ENCODE results near the gene PROS1. TPM values are rescaled to one million over a fixed set of nuclear protein-coding genes. Genes with fewer than 3 reads are reported as not detected.
"Not testable (repeated sequence)": the region's sequence is repeated elsewhere in the genome, so short reads cannot be mapped to it uniquely, and the experiment has no call there.

The PROS1 gene
- polyA plus RNA-seq, 6 donors from 2014 or later, result 0.31 to 0.68 (median 0.43) TPM; not detected in 2

- Mint-ChIP-seq H3K27ac (no peak overlapping the region), H3K27me3 (no peaks in the 10 kb centered on the region), H3K4me1 (no peaks in the 10 kb centered on the region), H3K4me3 (no peak overlapping the region), H3K36me3 (no peaks in the 10 kb centered on the region), H3K9me3 (peaks cover 0 to 10% (median 5%) of the 10 kb centered on the region in 7 donors)
- ATAC-seq (ENCODE audit: low read depth in 2 of 2) (no peak), DNase-seq (no peak)
Observed at GRCh38 chr3:93906245-93906644, 67.5 kb downstream of the PROS1 start.

GRCh38 chr3:93904568-93904967 lies 69.1 kb downstream of the PROS1 start:
- Mint-ChIP-seq H3K9me3 (peaks cover 0 to 10% (median 5%) of the 10 kb centered on the region in 7 donors), H3K27ac (no peak overlapping the region), H3K27me3 (no peaks in the 10 kb centered on the region), H3K4me3 (no peak overlapping the region), H3K36me3 (no peaks in the 10 kb centered on the region), H3K4me1 (no peaks in the 10 kb centered on the region)
- DNase-seq, result no peak
- no peak for ATAC-seq (ENCODE audit: low read depth in 2 of 2)

GRCh38 chr3:93878250-93879017 lies 95.3 kb downstream of the PROS1 start:
- not testable (repeated sequence) for H3K27me3 Mint-ChIP-seq; ATAC-seq (ENCODE audit: low read depth in 2 of 2); H3K4me3 Mint-ChIP-seq; H3K4me1 Mint-ChIP-seq; DNase-seq; H3K36me3 Mint-ChIP-seq; H3K9me3 Mint-ChIP-seq; H3K27ac Mint-ChIP-seq

- H3K27me3 Mint-ChIP-seq, result not testable (repeated sequence)
Observed at GRCh38 chr3:93877427-93877826, 96.3 kb downstream of the PROS1 start.

DNA sequence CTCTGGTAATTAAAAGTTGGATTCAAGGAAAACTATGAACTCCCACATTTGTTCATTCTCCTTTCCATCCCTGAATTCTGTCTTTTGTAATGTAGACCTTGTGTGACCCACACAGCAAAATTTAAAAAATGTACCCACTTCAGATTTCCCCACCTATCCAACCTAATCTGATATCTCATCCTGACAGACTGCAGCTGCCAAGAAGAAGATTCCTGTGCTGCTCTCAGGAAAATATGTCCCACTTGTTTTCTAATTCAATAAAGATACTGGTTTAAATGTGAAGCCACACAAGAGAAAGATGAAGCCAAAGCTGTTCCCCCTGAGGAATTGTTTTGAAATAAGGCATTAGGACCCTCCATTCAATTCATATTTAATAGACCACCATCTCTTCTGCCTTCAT lies 100.3 kb downstream of the PROS1 start:
- not testable (repeated sequence) for ATAC-seq (ENCODE audit: low read depth in 2 of 2); H3K27ac Mint-ChIP-seq; DNase-seq; H3K4me3 Mint-ChIP-seq; H3K27me3 Mint-ChIP-seq; H3K9me3 Mint-ChIP-seq; H3K36me3 Mint-ChIP-seq; H3K4me1 Mint-ChIP-seq

More at GRCh38 chr3:93877427-93877826, 96.3 kb downstream of the PROS1 start:
- not testable (repeated sequence) for H3K9me3 Mint-ChIP-seq; H3K36me3 Mint-ChIP-seq; H3K4me3 Mint-ChIP-seq; DNase-seq; ATAC-seq (ENCODE audit: low read depth in 2 of 2); H3K27ac Mint-ChIP-seq; H3K4me1 Mint-ChIP-seq

DNA sequence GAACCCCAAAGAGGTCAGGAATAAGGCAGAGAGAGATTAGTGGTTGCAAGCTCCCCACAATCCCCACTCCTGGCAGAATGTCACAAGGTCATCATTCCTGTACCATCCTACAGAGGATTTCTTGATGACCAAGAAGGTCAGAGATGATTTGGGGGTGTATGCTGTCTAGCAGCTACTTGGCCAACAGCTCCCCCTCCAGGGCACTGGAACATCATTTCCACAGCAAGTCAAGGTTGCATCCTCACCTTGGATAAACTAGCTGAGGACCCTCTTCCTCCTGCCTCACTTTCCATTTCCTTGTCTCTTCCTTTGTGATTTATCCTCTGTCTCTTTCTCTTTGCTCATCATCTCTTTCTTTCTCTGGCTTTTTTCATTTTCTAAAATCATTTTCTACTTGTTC lies 106.3 kb downstream of the PROS1 start:
- no peaks in the 10 kb centered on the region for H3K36me3 Mint-ChIP-seq
- peaks cover 0 to 9% (median 2%) of the 10 kb centered on the region in 7 donors for H3K9me3 Mint-ChIP-seq
- no peak overlapping the region for H3K27ac Mint-ChIP-seq
- DNase-seq (no peak), ATAC-seq (ENCODE audit: low read depth in 2 of 2) (no peak)
- no peaks in the 10 kb centered on the region for H3K4me1 Mint-ChIP-seq
- no peak overlapping the region for H3K4me3 Mint-ChIP-seq
- H3K27me3 Mint-ChIP-seq, result no peaks in the 10 kb centered on the region

GRCh38 chr3:93861017-93861416 lies 112.7 kb downstream of the PROS1 start:
- Mint-ChIP-seq H3K27me3 (no peaks in the 10 kb centered on the region), H3K4me3 (no peak overlapping the region), H3K9me3 (peaks cover 0 to 10% (median 6%) of the 10 kb centered on the region in 7 donors), H3K4me1 (no peaks in the 10 kb centered on the region), H3K27ac (no peak overlapping the region), H3K36me3 (no peaks in the 10 kb centered on the region)
- no peak for DNase-seq
- ATAC-seq (ENCODE audit: low read depth in 2 of 2), result no peak

- DNase-seq, result no peak
- H3K36me3 Mint-ChIP-seq, result no peaks in the 10 kb centered on the region
- no peak overlapping the region for H3K27ac Mint-ChIP-seq
- no peak overlapping the region for H3K4me3 Mint-ChIP-seq
- peaks cover 0 to 15% (median 7%) of the 10 kb centered on the region in 7 donors for H3K9me3 Mint-ChIP-seq
- H3K4me1 Mint-ChIP-seq, result no peaks in the 10 kb centered on the region
- ATAC-seq (ENCODE audit: low read depth in 2 of 2), result no peak
- H3K27me3 Mint-ChIP-seq, result no peaks in the 10 kb centered on the region
Observed at GRCh38 chr3:93855401-93855800, 118.3 kb downstream of the PROS1 start.

DNA sequence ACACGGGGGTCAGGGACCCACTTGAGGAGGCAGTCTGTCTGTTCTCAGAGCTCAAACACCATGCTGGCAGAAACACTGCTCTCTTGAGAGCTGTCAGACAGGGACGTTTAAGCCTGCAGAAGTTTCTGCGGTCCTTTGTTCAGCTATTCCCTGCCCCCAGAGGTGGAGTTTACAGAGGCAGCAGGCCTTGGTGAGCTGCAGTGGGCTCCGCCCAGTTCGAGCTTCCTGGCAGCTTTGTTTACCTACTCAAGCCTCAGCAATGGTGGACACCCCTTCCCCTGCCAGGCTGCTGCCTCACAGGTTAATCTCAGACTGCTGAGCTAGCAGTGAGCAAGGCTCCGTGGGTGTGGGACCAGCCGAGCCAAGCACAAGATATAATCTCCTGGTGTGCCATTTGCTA lies 121.5 kb downstream of the PROS1 start:
- not testable (repeated sequence) for ATAC-seq (ENCODE audit: low read depth in 2 of 2)

GRCh38 chr3:93843981-93844380 lies 129.7 kb downstream of the PROS1 start:
- no peak overlapping the region for H3K4me3 Mint-ChIP-seq
- ATAC-seq (ENCODE audit: low read depth in 2 of 2), result no peak

More for the DNA sequence above, 121.5 kb downstream of the PROS1 start:
- H3K9me3 Mint-ChIP-seq, result peaks cover 4 to 14% (median 10%) of the 10 kb centered on the region in 7 donors
- not testable (repeated sequence) for DNase-seq, H3K4me3 Mint-ChIP-seq, H3K4me1 Mint-ChIP-seq, H3K27ac Mint-ChIP-seq, H3K36me3 Mint-ChIP-seq, H3K27me3 Mint-ChIP-seq

DNA sequence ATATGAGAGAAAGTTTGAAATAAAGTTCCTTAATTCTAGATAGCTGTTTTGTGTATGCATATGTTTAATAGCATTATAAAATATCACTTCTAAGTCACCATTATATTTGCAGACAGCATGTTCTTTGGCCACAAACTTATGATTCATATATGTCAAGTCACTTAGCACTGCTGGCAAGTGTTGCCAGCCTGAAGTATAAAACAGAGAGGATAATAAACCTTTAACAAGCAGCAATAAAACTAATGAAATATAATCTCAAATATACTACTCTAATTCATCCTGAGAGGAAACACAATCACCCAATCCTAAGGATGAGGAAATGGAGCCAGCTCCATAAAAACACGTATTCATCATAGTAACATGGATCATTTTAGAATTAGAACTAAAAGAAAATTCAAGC lies 134.5 kb downstream of the PROS1 start:
- H3K27ac Mint-ChIP-seq; H3K4me1 Mint-ChIP-seq; DNase-seq; H3K4me3 Mint-ChIP-seq; H3K27me3 Mint-ChIP-seq; ATAC-seq (ENCODE audit: low read depth in 2 of 2); H3K9me3 Mint-ChIP-seq; H3K36me3 Mint-ChIP-seq: not testable (repeated sequence)

More at GRCh38 chr3:93843981-93844380, 129.7 kb downstream of the PROS1 start:
- peaks cover 0 to 7% (median 4%) of the 10 kb centered on the region in 7 donors for H3K9me3 Mint-ChIP-seq
- H3K27me3 Mint-ChIP-seq, result no peaks in the 10 kb centered on the region
- peaks cover 0 to 3% (median 0%) of the 10 kb centered on the region in 3 donors for H3K4me1 Mint-ChIP-seq
- no peaks in the 10 kb centered on the region for H3K36me3 Mint-ChIP-seq
- DNase-seq, result no peak
- no peak overlapping the region for H3K27ac Mint-ChIP-seq

Other genes with a start within 250 kb of the PROS1 start
- 10 to 100 TPM in 2 of 6 donors, 1 to 10 TPM in 4; 4.4 to 13.8 (median 7.4) TPM for gene ARL13B, start 6.3 kb upstream of the PROS1 start, polyA plus RNA-seq (ENCODE audit: low read depth in 6 of 6)
- not detected for gene STX19, start 54.7 kb upstream of the PROS1 start, polyA plus RNA-seq (ENCODE audit: low read depth in 6 of 6)
- 1 to 10 TPM; 1.8 to 4.6 (median 3.1) TPM for gene DHFR2, start 89.0 kb upstream of the PROS1 start, polyA plus RNA-seq (ENCODE audit: low read depth in 6 of 6)
- 10 to 100 TPM; 12.0 to 17.9 (median 14.9) TPM for gene NSUN3, start 89.2 kb upstream of the PROS1 start, polyA plus RNA-seq (ENCODE audit: low read depth in 6 of 6)

All from naive B cell (primary cell).